Spleen (tissue), 11 donors: Measurements from ENCODE around the gene FLRT1. TPM values are rescaled to one million over a fixed set of nuclear protein-coding genes. Genes with fewer than 3 reads are reported as not detected.

Experiments
- DNase-seq: peaks from one replicate; pipeline ENCODE4 v3.0.0-alpha.2; 2020
- H3K27ac ChIP-seq, 8 donors: fragments of 200-600 bp; sonication (generic) in 7 of 8; 1 replicate in 4 of 8; 2 replicates in 4 of 8; pipeline versions ENCODE4 v1.5.0 to v1.8.0; 2016 to 2021; ENCODE audit warnings: inconsistent platforms in 4 of 8, mild to moderate bottlenecking in 4 of 8, moderate library complexity in 1 of 8
- H3K27me3 ChIP-seq, 7 donors: fragments of 200-600 bp; sonication (generic) in 6 of 7; replicated peaks in 1 of 7; 1 replicate in 4 of 7; 2 replicates in 3 of 7; pipeline versions ENCODE4 v1.5.0 to v1.8.0; 2016 to 2021; ENCODE audit warnings: inconsistent platforms in 3 of 7, mild to moderate bottlenecking in 1 of 7
- H3K36me3 ChIP-seq, 6 donors: fragments of 200-600 bp; sonication (generic) in 5 of 6; 1 replicate in 4 of 6; 2 replicates in 2 of 6; pipeline versions ENCODE4 v1.5.0 to v1.8.0; 2016 to 2021; ENCODE audit warnings: inconsistent platforms in 2 of 6
- H3K4me1 ChIP-seq, 6 donors: fragments of 200-600 bp; sonication (generic) in 5 of 6; 1 replicate in 3 of 6; 2 replicates in 3 of 6; pipeline versions ENCODE4 v1.5.0 to v1.8.0; 2016 to 2021; ENCODE audit warnings: inconsistent platforms in 3 of 6
- H3K4me3 ChIP-seq, 8 donors: fragments of 200-600 bp; sonication (generic) in 7 of 8; 1 replicate in 4 of 8; 2 replicates in 4 of 8; pipeline versions ENCODE4 v1.5.0 to v1.8.0; 2016 to 2021; ENCODE audit warnings: inconsistent platforms in 4 of 8, mild to moderate bottlenecking in 4 of 8, moderate library complexity in 2 of 8
- H3K9me3 ChIP-seq, 8 donors: fragments of 200-600 bp; sonication (generic) in 7 of 8; 1 replicate in 4 of 8; 2 replicates in 4 of 8; pipeline versions ENCODE4 v1.5.0 to v1.8.0; 2016 to 2021; ENCODE audit warnings: inconsistent platforms in 4 of 8
- POLR2A ChIP-seq, 3 donors: fragments of 450-650 bp; IDR thresholded peaks; one replicate each; pipeline ENCODE4 v1.5.1; 2017; ENCODE audit warnings: antibody characterized with exemption in 3 of 3, mild to moderate bottlenecking in 1 of 3
- POLR2AphosphoS5 ChIP-seq, 3 donors: sonication (generic); formaldehyde crosslinking; IDR thresholded peaks; one replicate each; pipeline ENCODE4 v1.5.1; 2017; ENCODE audit warnings: antibody characterized with exemption in 3 of 3
- WGBS, 5 donors: extraction: QIAGEN DNeasy Blood & Tissue Kit in 3 of 5; methylation state at CpG; one replicate each; pipeline versions ENCODE4 v1.1.5 to v1.1.7; 2013 to 2018; 5-methylcytosine and 5-hydroxymethylcytosine counted together
- intact Hi-C: fragments of 100-400 bp; cut with DNase I; formaldehyde crosslinking; loops from one replicate; pipeline ENCODE4 v1.15.0; 2023; ENCODE audit warnings: low total_unique reads
- polyA plus RNA-seq, 3 donors: library from polyadenylated mRNA; stranded (reverse); fragments of 200-250 nt; gene quantifications; one replicate each; pipeline ENCODE4 v1.2.1, GENCODE V29; 2013
- total RNA-seq, 7 donors: library from RNA; depleted of rRNA in 3 of 7; stranded (reverse); fragments of >200 nt in 3 of 7; fragmentation: NEBNext Ultra II Directional in 4 of 7; extraction: Animal tissue kit (Norgen Biotek cat#: 25700) in 4 of 7; gene quantifications; one replicate each; pipeline versions ENCODE4 v1.1.0 to v1.2.1, GENCODE V29; 2016 to 2021
- TF ChIP-seq, protein P1 (sequence below), 11 experiments: fragments of 200-600 bp in 7 of 11; fragments of 450-650 bp in 4 of 11; sonication (generic) in 4 of 11; IDR thresholded peaks in 8 of 11; conservative IDR thresholded peaks in 3 of 11; 1 replicate in 7 of 11; 2 replicates in 4 of 11; pipeline versions ENCODE4 v1.4.0 to v1.8.0; 2016 to 2021; ENCODE audit warnings: antibody characterized with exemption in 11 of 11, inconsistent platforms in 4 of 11, mild to moderate bottlenecking in 1 of 11
- donor health status: healthy with polysubstance abuse.
- donor health status: DM: no; HTN: no; CAD: no; lungs with moderate emphysema.
- donor health status: DM: no; HTN: no; CAD: no.
- donor health status: Bipolar disorder and iron deficiency.
- donor health status: healthy.
- donor health status: DM: no; HTN: no; CAD: no.
- donor health status: DM: yes; HTN: yes; CAD: no.

FLRT1 gene
- total and polyA plus RNA-seq, 10 donors, result 0.03 to 0.51 (median 0.16) TPM; not detected in 3

DNA sequence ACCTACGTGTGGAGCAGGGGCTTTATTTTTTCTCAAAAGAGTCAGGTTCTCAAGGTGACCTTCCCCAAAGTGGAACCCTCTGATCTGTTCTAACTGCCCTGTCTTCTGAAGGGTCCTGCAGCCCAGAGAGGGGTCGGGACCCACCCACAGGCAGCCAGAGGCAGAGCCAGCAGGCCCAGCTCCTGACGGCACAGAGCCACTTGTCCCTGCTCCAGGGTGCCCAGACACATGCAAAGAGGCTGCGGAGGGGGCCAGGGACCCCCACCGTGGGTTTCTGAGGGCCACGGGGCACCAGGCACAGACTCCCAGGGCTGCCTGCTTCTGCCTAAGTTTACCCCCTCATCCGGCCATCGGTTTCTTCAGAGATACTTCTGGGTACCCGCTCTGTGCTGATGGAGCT, 37.1 kb downstream of the FLRT1 start:
- intact Hi-C loops, result no loop called here
- Histone ChIP-seq H3K4me3 (no peak overlapping the region), H3K27ac (no peak overlapping the region), H3K36me3 (no peaks in the 10 kb centered on the region), H3K4me1 (peaks cover 0 to 12% (median 4%) of the 10 kb centered on the region in 6 donors), H3K27me3 (no peaks in the 10 kb centered on the region), H3K9me3 (no peaks in the 10 kb centered on the region)
- no peak for TF ChIP-seq POLR2AphosphoS5 (IDR thresholded peaks at IDR 0.05)
- TF ChIP-seq, protein P1, sequence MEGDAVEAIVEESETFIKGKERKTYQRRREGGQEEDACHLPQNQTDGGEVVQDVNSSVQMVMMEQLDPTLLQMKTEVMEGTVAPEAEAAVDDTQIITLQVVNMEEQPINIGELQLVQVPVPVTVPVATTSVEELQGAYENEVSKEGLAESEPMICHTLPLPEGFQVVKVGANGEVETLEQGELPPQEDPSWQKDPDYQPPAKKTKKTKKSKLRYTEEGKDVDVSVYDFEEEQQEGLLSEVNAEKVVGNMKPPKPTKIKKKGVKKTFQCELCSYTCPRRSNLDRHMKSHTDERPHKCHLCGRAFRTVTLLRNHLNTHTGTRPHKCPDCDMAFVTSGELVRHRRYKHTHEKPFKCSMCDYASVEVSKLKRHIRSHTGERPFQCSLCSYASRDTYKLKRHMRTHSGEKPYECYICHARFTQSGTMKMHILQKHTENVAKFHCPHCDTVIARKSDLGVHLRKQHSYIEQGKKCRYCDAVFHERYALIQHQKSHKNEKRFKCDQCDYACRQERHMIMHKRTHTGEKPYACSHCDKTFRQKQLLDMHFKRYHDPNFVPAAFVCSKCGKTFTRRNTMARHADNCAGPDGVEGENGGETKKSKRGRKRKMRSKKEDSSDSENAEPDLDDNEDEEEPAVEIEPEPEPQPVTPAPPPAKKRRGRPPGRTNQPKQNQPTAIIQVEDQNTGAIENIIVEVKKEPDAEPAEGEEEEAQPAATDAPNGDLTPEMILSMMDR (IDR thresholded peaks at IDR 0.05 in 8 of 11, conservative IDR thresholded peaks at IDR 0.05 in 3 of 11), result no peak
- TF ChIP-seq POLR2A (IDR thresholded peaks at IDR 0.05), result no peak
- DNase-seq, result no peak
- 83 to 96% (median 89%) methylated on average over 9 of the region's 9 CpGs for WGBS, 5 donors

DNA sequence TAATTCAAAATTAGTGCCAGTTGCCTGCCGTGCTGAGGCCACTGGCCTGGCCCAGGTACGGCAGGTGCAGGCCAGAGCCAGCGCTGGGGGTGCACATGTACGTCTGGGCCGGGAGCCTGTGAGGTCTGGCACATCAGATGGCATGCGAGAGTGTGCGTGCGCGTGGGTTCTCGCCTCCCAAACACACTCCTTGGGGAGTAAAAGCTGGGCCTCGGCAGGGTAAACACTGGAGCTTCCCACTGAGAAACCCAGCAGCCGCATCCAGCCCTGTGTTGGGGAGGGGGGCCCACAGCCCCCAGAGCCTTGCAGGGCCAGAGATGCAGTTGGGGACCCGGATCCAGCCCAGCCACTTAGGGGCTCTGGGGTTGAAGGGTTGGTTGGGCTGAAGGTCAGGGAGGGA, 37.8 kb downstream of the FLRT1 start:
- H3K4me1 ChIP-seq, result peaks cover 0 to 12% (median 4%) of the 10 kb centered on the region in 6 donors
- DNase-seq, result no peak
- H3K27ac ChIP-seq, result no peak overlapping the region
- H3K36me3 ChIP-seq, result no peaks in the 10 kb centered on the region
- 82 to 91% (median 85%) methylated on average over 12 to 13 of the region's 13 CpGs for WGBS, 5 donors
- H3K9me3 ChIP-seq, result no peaks in the 10 kb centered on the region
- H3K27me3 ChIP-seq, result no peaks in the 10 kb centered on the region
- intact Hi-C loops, result no loop called here
- TF ChIP-seq, protein P1 (IDR thresholded peaks at IDR 0.05 in 8 of 11, conservative IDR thresholded peaks at IDR 0.05 in 3 of 11), result no peak
- H3K4me3 ChIP-seq, result no peak overlapping the region

DNA sequence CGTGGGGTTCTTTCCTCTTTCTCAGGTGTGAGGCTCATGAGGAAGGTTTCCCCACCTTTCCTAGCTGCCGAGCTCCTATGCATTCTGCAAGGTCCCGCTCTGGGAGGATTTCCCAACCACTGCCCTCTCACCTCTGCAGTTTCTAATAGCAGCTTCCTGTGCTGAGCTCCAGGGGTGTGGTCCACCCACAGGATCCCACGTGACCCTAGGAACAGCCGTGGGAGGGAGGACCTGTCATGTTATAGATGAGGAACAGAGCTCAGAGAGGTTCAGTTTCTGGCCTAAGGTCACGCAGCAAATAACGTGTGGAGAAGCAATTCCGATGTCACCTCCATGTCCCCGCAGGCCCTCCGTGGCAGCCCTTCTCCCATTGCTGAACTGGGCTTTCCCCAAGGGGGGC, 38.5 kb downstream of the FLRT1 start:
- WGBS, 5 donors, result 54 to 74% (median 59%) methylated on average over 10 of the region's 10 CpGs
- H3K27me3 ChIP-seq, result no peaks in the 10 kb centered on the region
- no peak overlapping the region for H3K4me3 ChIP-seq
- no peaks in the 10 kb centered on the region for H3K9me3 ChIP-seq
- H3K36me3 ChIP-seq, result no peaks in the 10 kb centered on the region
- peaks cover 0 to 12% (median 4%) of the 10 kb centered on the region in 6 donors for H3K4me1 ChIP-seq
- H3K27ac ChIP-seq, result no peak overlapping the region
- TF ChIP-seq POLR2AphosphoS5 (IDR thresholded peaks at IDR 0.05), result no peak
- TF ChIP-seq, protein P1 (IDR thresholded peaks at IDR 0.05 in 8 of 11, conservative IDR thresholded peaks at IDR 0.05 in 3 of 11), result no peak
- no peak for TF ChIP-seq POLR2A (IDR thresholded peaks at IDR 0.05)
- intact Hi-C loops, result no loop called here
- no peak for DNase-seq

DNA sequence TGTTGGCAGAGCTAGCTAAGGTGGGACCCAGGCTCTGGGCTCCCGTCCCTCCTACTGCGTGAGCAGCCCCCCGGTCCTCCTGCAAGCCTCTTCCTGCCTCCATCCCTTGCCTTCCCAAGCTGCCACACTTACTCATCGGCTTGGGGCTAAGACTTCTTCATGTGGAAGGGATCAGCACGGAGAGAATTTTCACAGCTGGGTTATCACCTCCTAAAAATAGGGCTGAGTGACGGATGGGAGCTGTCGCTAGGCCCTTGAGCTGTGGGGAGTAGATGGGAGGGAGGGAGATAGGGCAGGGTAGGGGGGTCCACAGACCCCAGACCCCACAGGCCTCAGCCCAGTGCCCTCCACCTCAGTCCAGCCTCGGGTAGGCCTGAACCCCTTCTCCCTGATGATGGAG, 41.0 kb downstream of the FLRT1 start:
- TF ChIP-seq, protein P1 (IDR thresholded peaks at IDR 0.05 in 8 of 11, conservative IDR thresholded peaks at IDR 0.05 in 3 of 11), result no peak
- no peak for TF ChIP-seq POLR2A (IDR thresholded peaks at IDR 0.05)
- no peak for TF ChIP-seq POLR2AphosphoS5 (IDR thresholded peaks at IDR 0.05)
- no peak overlapping the region for H3K27ac ChIP-seq

More for the DNA sequence above, 41.0 kb downstream of the FLRT1 start:
- no peak for DNase-seq
- intact Hi-C loops, result no loop called here
- no peaks in the 10 kb centered on the region for H3K9me3 ChIP-seq
- H3K4me3 ChIP-seq, result no peak overlapping the region
- peaks cover 0 to 12% (median 4%) of the 10 kb centered on the region in 6 donors for H3K4me1 ChIP-seq
- no peaks in the 10 kb centered on the region for H3K27me3 ChIP-seq
- 79 to 92% (median 84%) methylated on average over 5 to 8 of the region's 8 CpGs for WGBS, 5 donors
- no peaks in the 10 kb centered on the region for H3K36me3 ChIP-seq
